ENCODE data around the gene CLSTN2. TPM values are rescaled to one million over a fixed set of nuclear protein-coding genes. Genes with fewer than 3 reads are reported as not detected.

Gene CLSTN2
- total RNA-seq, 1 donor from 2014 or later, result 80.9 TPM

- Histone ChIP-seq H4K20me1 (ENCODE audit: insufficient read depth, low read length) (no peaks in the 10 kb centered on the region), H3K9me3 (ENCODE audit: insufficient read depth, low read depth, low read length) (no peaks in the 10 kb centered on the region), H2AFZ (ENCODE audit: low read depth, low read length) (no peak overlapping the region), H3K27me3 (ENCODE audit: insufficient read depth, low read length) (no peaks in the 10 kb centered on the region), H3K4me3 (ENCODE audit: insufficient read depth, low read depth, low read length) (no peak overlapping the region), H3K9ac (ENCODE audit: low read length) (no peak overlapping the region), H3K36me3 (ENCODE audit: insufficient read depth, low read length) (no peaks in the 10 kb centered on the region), H3K27ac (ENCODE audit: low read depth, low read length) (no peak overlapping the region), H3K4me2 (ENCODE audit: low read length) (no peak overlapping the region), H3K79me2 (ENCODE audit: insufficient read depth, low read length) (no peaks in the 10 kb centered on the region), H3K4me1 (ENCODE audit: insufficient read depth, low read length) (no peaks in the 10 kb centered on the region)
- Mint-ChIP-seq H3K27me3 (ENCODE audit: low read depth, unreplicated experiment) (peaks cover 6% of the 10 kb centered on the region), H3K27ac (ENCODE audit: unreplicated experiment) (no peak overlapping the region), H3K4me3 (ENCODE audit: unreplicated experiment) (no peak overlapping the region), H3K9me3 (ENCODE audit: unreplicated experiment) (peaks cover 5% of the 10 kb centered on the region), H3K36me3 (ENCODE audit: low read depth, unreplicated experiment) (peaks cover 14% of the 10 kb centered on the region), H3K4me1 (ENCODE audit: low read depth, unreplicated experiment) (peaks cover 18% of the 10 kb centered on the region)
- FAIRE-seq (no peak), DNase-seq (ENCODE audit: low read depth) (no peak)
- TF ChIP-seq CTCF (IDR thresholded peaks at IDR 0.05; ENCODE audit: insufficient read depth, low read depth, low read length) (no peak), EZH2 (IDR thresholded peaks at IDR 0.05; ENCODE audit: insufficient read depth, low read length) (no peak)
Measured at GRCh38 chr3:140052771-140053702, 118.1 kb downstream of the CLSTN2 start.

- Mint-ChIP-seq H3K27me3 (ENCODE audit: low read depth, unreplicated experiment) (peaks cover 6% of the 10 kb centered on the region), H3K9me3 (ENCODE audit: unreplicated experiment) (peaks cover 5% of the 10 kb centered on the region), H3K36me3 (ENCODE audit: low read depth, unreplicated experiment) (peaks cover 16% of the 10 kb centered on the region), H3K4me3 (ENCODE audit: unreplicated experiment) (no peak overlapping the region), H3K4me1 (ENCODE audit: low read depth, unreplicated experiment) (peaks cover 20% of the 10 kb centered on the region), H3K27ac (ENCODE audit: unreplicated experiment) (peak overlapping the region; percentile 21)
- TF ChIP-seq CTCF (IDR thresholded peaks at IDR 0.05; ENCODE audit: insufficient read depth, low read depth, low read length) (no peak), EZH2 (IDR thresholded peaks at IDR 0.05; ENCODE audit: insufficient read depth, low read length) (no peak)
- H3K27me3 ChIP-seq (ENCODE audit: insufficient read depth, low read length), result no peaks in the 10 kb centered on the region
- no peak for FAIRE-seq
- no peak overlapping the region for H3K4me2 ChIP-seq (ENCODE audit: low read length)
- no peaks in the 10 kb centered on the region for H3K79me2 ChIP-seq (ENCODE audit: insufficient read depth, low read length)
- H4K20me1 ChIP-seq (ENCODE audit: insufficient read depth, low read length), result no peaks in the 10 kb centered on the region
- no peaks in the 10 kb centered on the region for H3K9me3 ChIP-seq (ENCODE audit: insufficient read depth, low read depth, low read length)
- H3K36me3 ChIP-seq (ENCODE audit: insufficient read depth, low read length), result no peaks in the 10 kb centered on the region
- no peak overlapping the region for H3K27ac ChIP-seq (ENCODE audit: low read depth, low read length)
- DNase-seq (ENCODE audit: low read depth), result no peak
- no peaks in the 10 kb centered on the region for H3K4me1 ChIP-seq (ENCODE audit: insufficient read depth, low read length)
- H3K4me3 ChIP-seq (ENCODE audit: insufficient read depth, low read depth, low read length), result no peak overlapping the region
- no peak overlapping the region for H2AFZ ChIP-seq (ENCODE audit: low read depth, low read length)
- H3K9ac ChIP-seq (ENCODE audit: low read length), result no peak overlapping the region
Measured at GRCh38 chr3:140053794-140054193, 118.8 kb downstream of the CLSTN2 start.
